Measurements from ENCODE around the gene BRSK2.

DNA sequence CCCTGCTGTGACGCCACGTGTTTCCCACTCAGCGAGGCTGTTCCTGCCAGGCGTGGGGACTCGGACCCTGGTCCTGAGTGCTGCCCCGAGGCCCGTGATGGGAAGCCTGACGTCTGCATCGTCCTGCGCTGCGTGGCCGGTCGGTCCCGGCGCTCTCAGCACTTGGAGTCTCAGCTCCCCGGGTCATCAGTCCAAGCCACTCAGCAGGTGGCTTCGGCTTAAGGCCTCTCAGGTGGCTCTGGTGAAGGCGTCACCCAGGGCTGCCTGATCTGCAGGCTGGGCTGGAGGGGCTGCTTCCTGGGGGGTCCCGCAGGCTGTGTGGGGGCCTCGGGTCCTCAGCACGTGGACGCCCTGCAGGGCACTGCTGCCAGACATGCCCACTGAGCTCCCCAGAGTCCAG lies 35.3 kb downstream of the BRSK2 start:
- TF ChIP-seq EP300 (IDR thresholded peaks at IDR 0.05), result no peak
- TF ChIP-seq, protein P1, sequence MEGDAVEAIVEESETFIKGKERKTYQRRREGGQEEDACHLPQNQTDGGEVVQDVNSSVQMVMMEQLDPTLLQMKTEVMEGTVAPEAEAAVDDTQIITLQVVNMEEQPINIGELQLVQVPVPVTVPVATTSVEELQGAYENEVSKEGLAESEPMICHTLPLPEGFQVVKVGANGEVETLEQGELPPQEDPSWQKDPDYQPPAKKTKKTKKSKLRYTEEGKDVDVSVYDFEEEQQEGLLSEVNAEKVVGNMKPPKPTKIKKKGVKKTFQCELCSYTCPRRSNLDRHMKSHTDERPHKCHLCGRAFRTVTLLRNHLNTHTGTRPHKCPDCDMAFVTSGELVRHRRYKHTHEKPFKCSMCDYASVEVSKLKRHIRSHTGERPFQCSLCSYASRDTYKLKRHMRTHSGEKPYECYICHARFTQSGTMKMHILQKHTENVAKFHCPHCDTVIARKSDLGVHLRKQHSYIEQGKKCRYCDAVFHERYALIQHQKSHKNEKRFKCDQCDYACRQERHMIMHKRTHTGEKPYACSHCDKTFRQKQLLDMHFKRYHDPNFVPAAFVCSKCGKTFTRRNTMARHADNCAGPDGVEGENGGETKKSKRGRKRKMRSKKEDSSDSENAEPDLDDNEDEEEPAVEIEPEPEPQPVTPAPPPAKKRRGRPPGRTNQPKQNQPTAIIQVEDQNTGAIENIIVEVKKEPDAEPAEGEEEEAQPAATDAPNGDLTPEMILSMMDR (IDR thresholded peaks at IDR 0.05), result no peak
